ENCODE measurements around the gene CD1D. TPM values are rescaled to one million over a fixed set of nuclear protein-coding genes. Genes with fewer than 3 reads are reported as not detected.

Gene CD1D
- total RNA-seq, 2 experiments from 2014 or later: 3.3 to 5.7 TPM

DNA sequence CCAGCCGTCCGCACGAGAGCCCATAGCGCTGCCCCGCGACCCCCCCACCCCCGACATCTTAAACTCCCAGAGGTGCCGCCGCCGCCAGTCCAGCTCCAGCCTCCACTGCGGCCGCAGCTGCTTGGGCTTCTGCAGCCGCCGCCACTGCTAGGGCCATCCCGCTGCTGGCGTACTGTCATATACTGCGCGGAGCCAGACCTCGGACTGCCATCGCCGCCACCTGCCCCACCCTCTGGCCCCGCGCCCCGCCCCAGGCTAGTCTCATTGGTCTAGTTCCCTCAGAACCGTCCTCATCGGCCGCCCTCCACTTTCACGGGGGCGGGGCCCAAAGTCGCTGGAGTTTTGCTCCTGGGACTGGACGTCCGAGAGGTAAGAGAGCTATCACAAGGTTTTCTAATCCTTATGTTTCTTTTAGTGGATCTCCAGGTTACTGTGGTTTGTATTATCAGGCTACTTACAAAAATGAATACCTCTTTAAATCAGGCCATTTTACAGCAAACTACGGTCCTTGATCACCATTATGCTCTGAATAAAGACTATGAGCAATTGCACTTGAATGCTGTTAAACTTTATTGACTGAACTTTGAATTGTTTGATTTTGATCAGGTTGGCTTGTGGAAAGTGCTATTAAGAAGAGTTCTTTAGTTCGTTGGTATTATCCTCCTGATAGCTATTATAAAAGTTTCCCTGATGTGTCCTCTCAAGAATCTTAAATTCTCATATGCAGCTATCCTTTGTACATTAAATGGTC lies 2.8 kb upstream of the CD1D start:
- POLR2A ChIA-PET: interaction anchor here (0.6 to 2.7 kb wide), 13 partner anchors 8 to 894 kb away, joined by 3 to 10 read pairs (median 3); no protein-coding TSS in a partner anchor
- intact Hi-C loops (cut with micrococcal nuclease; ENCODE audit: unreplicated experiment): loop anchor here (2.0 to 5.0 kb wide), 2 partner anchors 834 to 891 kb away; no protein-coding TSS in a partner anchor
- Histone ChIP-seq H3K9me2 (ENCODE audit: insufficient read depth, low read length) (no peaks in the 10 kb centered on the region), H3K9me3 (ENCODE audit: low read length) (no peaks in the 10 kb centered on the region), H3K4me3 (ENCODE audit: low read depth, low read length, poor library complexity, severe bottlenecking) (peak overlapping the region; percentile 68), H3K4me1 (ENCODE audit: insufficient read depth, low read length, poor library complexity, severe bottlenecking) (peaks cover 69% of the 10 kb centered on the region), H3K36me3 (ENCODE audit: insufficient read depth, low read length) (peaks cover 13% of the 10 kb centered on the region), H4K20me1 (ENCODE audit: insufficient read depth, low read length) (no peaks in the 10 kb centered on the region), H3K27ac (ENCODE audit: low read depth, low read length, poor library complexity, severe bottlenecking) (peak overlapping the region; percentile 86), H3K79me2 (ENCODE audit: insufficient read depth, low read depth, low read length) (peaks cover 8% of the 10 kb centered on the region; the same call in 1 of the 2 replicates), H2AFZ (ENCODE audit: low read length) (peak overlapping the region; percentile 67; the same call in 1 of the 2 replicates), H3K4me2 (ENCODE audit: low read length) (peak overlapping the region; percentile 94)
- CTCF ChIA-PET (ENCODE audit: unreplicated experiment): interaction anchor here (0.6 to 0.8 kb wide), 2 partner anchors 53 to 97 kb away, joined by 5 read pairs; no protein-coding TSS in a partner anchor
- TSS peak; percentile 89 for BruUV-seq (replicated peaks)
- no peak for TF ChIP-seq CTCF (conservative IDR thresholded peaks at IDR 0.05; ENCODE audit: low read length)
- no peak for TF ChIP-seq EZH2phosphoT487 (IDR thresholded peaks at IDR 0.05; ENCODE audit: borderline replicate concordance, low read depth, low read length)
- DNase-seq (ENCODE audit: low spot score): peak; percentile 85

DNA sequence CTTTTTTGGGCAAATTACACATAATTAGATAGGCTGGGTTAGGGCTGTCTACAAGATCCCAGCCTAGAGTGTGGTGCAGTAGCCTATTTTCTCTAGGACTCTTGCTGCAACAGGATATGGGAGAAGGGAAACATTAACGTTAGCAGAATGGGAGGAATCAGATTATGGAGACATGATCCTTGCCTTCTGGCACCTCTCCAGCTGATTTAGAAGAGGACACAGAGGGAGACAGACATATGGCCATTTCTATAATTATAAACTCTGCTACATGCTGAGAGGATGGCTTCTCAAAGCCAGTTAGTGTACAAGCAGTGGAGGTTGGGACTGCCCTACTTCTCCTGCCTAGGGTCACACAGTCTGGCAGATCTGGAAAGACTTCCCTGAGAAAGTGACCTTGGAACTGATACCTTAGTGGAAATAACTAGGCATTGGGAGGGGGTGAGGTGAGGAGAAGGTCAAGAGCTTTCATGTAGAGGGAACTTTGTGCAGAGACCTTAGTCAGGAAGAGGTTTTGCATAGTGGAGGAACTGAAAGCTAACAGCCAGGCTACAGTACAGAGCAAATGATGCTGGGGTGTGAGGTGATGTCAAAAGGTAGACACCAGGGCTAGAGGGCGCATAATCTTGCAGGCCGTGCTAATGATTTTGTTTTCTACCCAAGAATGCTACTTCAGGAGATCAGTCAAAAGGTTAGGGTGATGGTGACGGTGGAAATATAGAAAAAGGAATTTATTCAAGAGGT lies 1.2 kb upstream of the CD1D start:
- H3K4me1 ChIP-seq (ENCODE audit: insufficient read depth, low read length, poor library complexity, severe bottlenecking): peaks cover 67% of the 10 kb centered on the region
- POLR2A ChIA-PET: interaction anchor here (0.5 to 2.7 kb wide), 10 partner anchors 10 to 1453 kb away, joined by 3 to 10 read pairs (median 4); no protein-coding TSS in a partner anchor

More for the DNA sequence above, 1.2 kb upstream of the CD1D start:
- no peaks in the 10 kb centered on the region for H3K9me2 ChIP-seq (ENCODE audit: insufficient read depth, low read length)
- DNase-seq (ENCODE audit: low spot score): peak; percentile 88
- intact Hi-C loops (cut with micrococcal nuclease; ENCODE audit: unreplicated experiment): loop anchor here (2.0 to 5.0 kb wide), 4 partner anchors 23 to 889 kb away; no protein-coding TSS in a partner anchor
- H3K4me2 ChIP-seq (ENCODE audit: low read length): peak overlapping the region; percentile 94
- no peaks in the 10 kb centered on the region for H4K20me1 ChIP-seq (ENCODE audit: insufficient read depth, low read length)
- peaks cover 15% of the 10 kb centered on the region for H3K36me3 ChIP-seq (ENCODE audit: insufficient read depth, low read length)
- no peaks in the 10 kb centered on the region for H3K9me3 ChIP-seq (ENCODE audit: low read length)
- no TSS peak for BruUV-seq (replicated peaks)
- peak overlapping the region; percentile 86 for H3K27ac ChIP-seq (ENCODE audit: low read depth, low read length, poor library complexity, severe bottlenecking)
- CTCF ChIA-PET (ENCODE audit: unreplicated experiment): no interaction called here
- H2AFZ ChIP-seq (ENCODE audit: low read length): peak overlapping the region; percentile 63; the same call in 1 of the 2 replicates
- peaks cover 8% of the 10 kb centered on the region; the same call in 1 of the 2 replicates for H3K79me2 ChIP-seq (ENCODE audit: insufficient read depth, low read depth, low read length)
- H3K4me3 ChIP-seq (ENCODE audit: low read depth, low read length, poor library complexity, severe bottlenecking): peak overlapping the region; percentile 68
- no peak for TF ChIP-seq EZH2phosphoT487 (IDR thresholded peaks at IDR 0.05; ENCODE audit: borderline replicate concordance, low read depth, low read length)
- TF ChIP-seq CTCF (conservative IDR thresholded peaks at IDR 0.05; ENCODE audit: low read length): peak; percentile 77
